Neural progenitor cell (in vitro differentiated cells): ENCODE results near the gene TMEM35A. TPM values are rescaled to one million over a fixed set of nuclear protein-coding genes. Genes with fewer than 3 reads are reported as not detected.
"Not testable (repeated sequence)": the region's sequence is repeated elsewhere in the genome, so short reads cannot be mapped to it uniquely, and the experiment has no call there.

Experiments
- DNase-seq: peaks from one replicate; pipeline ENCODE4 v3.0.0-alpha.2; 2016; ENCODE audit warnings: low spot score
- H2AFZ ChIP-seq: fragments of 200-600 bp; sonication (generic); replicated peaks from 2 replicates; pipeline ENCODE4 v1.6.1; 2016; ENCODE audit warnings: antibody characterized with exemption
- H3F3A ChIP-seq: fragments of 200-600 bp; sonication (generic); 2 replicates; pipeline ENCODE4 v1.6.1; 2016; ENCODE audit warnings: antibody characterized with exemption, low read depth
- H3K27ac ChIP-seq: fragments of 200-600 bp; sonication (generic); 2 replicates; pipeline ENCODE4 v1.5.1; 2016; ENCODE audit warnings: mild to moderate bottlenecking
- H3K27me3 ChIP-seq: fragments of 200-600 bp; sonication (generic); 2 replicates; pipeline ENCODE4 v1.6.1; 2016; ENCODE audit warnings: mild to moderate bottlenecking, moderate library complexity
- H3K36me3 ChIP-seq: fragments of 200-600 bp; sonication (generic); 2 replicates; pipeline ENCODE4 v1.5.1; 2016
- H3K4me1 ChIP-seq: fragments of 200-600 bp; sonication (generic); 2 replicates; pipeline ENCODE4 v1.6.1; 2016; ENCODE audit warnings: mixed run types
- H3K4me2 ChIP-seq: fragments of 200-600 bp; sonication (generic); 2 replicates; pipeline ENCODE4 v1.6.1; 2016
- H3K4me3 ChIP-seq: fragments of 200-600 bp; sonication (generic); 2 replicates; pipeline ENCODE4 v1.5.1; 2016
- H3K79me2 ChIP-seq: fragments of 200-600 bp; sonication (generic); 2 replicates; pipeline ENCODE4 v1.6.1; 2016; ENCODE audit warnings: low read depth
- H3K9ac ChIP-seq: fragments of 200-600 bp; sonication (generic); 2 replicates; pipeline ENCODE4 v1.6.1; 2016
- H3K9me3 ChIP-seq: fragments of 200-600 bp; sonication (generic); 2 replicates; pipeline ENCODE4 v1.5.1; 2016; ENCODE audit warnings: low read depth
- H4K20me1 ChIP-seq: fragments of 200-600 bp; sonication (generic); 2 replicates; pipeline ENCODE4 v1.6.1; 2016; ENCODE audit warnings: low read depth
- H3K27ac Mint-ChIP-seq: 3 replicates; pipeline ENCODE4 v1.8.0; 2021; ENCODE audit warnings: mixed read lengths
- H3K27me3 Mint-ChIP-seq: 2 replicates; pipeline ENCODE4 v1.8.0; 2022; ENCODE audit warnings: low read depth, mild to moderate bottlenecking, inconsistent platforms, moderate library complexity, mixed read lengths; ENCODE audit not compliant: insufficient read depth
- H3K36me3 Mint-ChIP-seq: 3 replicates; pipeline ENCODE4 v1.8.0; 2021; ENCODE audit warnings: mixed read lengths
- H3K4me1 Mint-ChIP-seq: 3 replicates; pipeline ENCODE4 v1.8.0; 2021; ENCODE audit warnings: mixed read lengths
- H3K4me3 Mint-ChIP-seq: 3 replicates; pipeline ENCODE4 v1.8.0; 2021; ENCODE audit warnings: mild to moderate bottlenecking, moderate library complexity, mixed read lengths
- H3K9me3 Mint-ChIP-seq: 3 replicates; pipeline ENCODE4 v1.8.0; 2020; ENCODE audit warnings: mixed read lengths
- EZH2 ChIP-seq: fragments of 200-600 bp; sonication (generic); IDR thresholded peaks from 2 replicates; pipeline ENCODE4 v1.6.1; 2017; ENCODE audit warnings: antibody characterized with exemption, mild to moderate bottlenecking, moderate library complexity
- EZH2phosphoT487 ChIP-seq: fragments of 200-600 bp; sonication (generic); IDR thresholded peaks from 2 replicates; pipeline ENCODE4 v1.6.1; 2017; ENCODE audit warnings: antibody characterized with exemption
- total RNA-seq: library from RNA; depleted of rRNA; stranded (reverse); fragments of >200 nt; gene quantifications from 2 replicates; pipeline ENCODE4 v1.2.3, GENCODE V29; 2015; ENCODE audit warnings: low replicate concordance
- TF ChIP-seq, protein P1 (sequence below): fragments of 200-600 bp; sonication (generic); IDR thresholded peaks from 2 replicates; pipeline ENCODE4 v1.5.1; 2017; ENCODE audit warnings: antibody characterized with exemption, mild to moderate bottlenecking

TMEM35A gene
- total RNA-seq, 1 donor from 2014 or later: 14.1 TPM

GRCh38 chrX:101040197-101040596 lies 38.5 kb upstream of the TMEM35A start:
- TF ChIP-seq EZH2: no peak
- TF ChIP-seq EZH2phosphoT487: no peak
- TF ChIP-seq, protein P1, sequence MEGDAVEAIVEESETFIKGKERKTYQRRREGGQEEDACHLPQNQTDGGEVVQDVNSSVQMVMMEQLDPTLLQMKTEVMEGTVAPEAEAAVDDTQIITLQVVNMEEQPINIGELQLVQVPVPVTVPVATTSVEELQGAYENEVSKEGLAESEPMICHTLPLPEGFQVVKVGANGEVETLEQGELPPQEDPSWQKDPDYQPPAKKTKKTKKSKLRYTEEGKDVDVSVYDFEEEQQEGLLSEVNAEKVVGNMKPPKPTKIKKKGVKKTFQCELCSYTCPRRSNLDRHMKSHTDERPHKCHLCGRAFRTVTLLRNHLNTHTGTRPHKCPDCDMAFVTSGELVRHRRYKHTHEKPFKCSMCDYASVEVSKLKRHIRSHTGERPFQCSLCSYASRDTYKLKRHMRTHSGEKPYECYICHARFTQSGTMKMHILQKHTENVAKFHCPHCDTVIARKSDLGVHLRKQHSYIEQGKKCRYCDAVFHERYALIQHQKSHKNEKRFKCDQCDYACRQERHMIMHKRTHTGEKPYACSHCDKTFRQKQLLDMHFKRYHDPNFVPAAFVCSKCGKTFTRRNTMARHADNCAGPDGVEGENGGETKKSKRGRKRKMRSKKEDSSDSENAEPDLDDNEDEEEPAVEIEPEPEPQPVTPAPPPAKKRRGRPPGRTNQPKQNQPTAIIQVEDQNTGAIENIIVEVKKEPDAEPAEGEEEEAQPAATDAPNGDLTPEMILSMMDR: no peak
- Histone ChIP-seq H3K4me2 (no peak overlapping the region), H3K27ac (no peak overlapping the region), H3F3A (no peaks in the 10 kb centered on the region), H3K9ac (no peak overlapping the region), H3K79me2 (no peaks in the 10 kb centered on the region), H2AFZ (no peak overlapping the region), H4K20me1 (no peaks in the 10 kb centered on the region), H3K27me3 (no peaks in the 10 kb centered on the region), H3K4me3 (no peak overlapping the region), H3K4me1 (no peaks in the 10 kb centered on the region), H3K9me3 (no peaks in the 10 kb centered on the region), H3K36me3 (no peaks in the 10 kb centered on the region)
- no peak overlapping the region for H3K4me3 Mint-ChIP-seq
- H3K4me1 Mint-ChIP-seq: no peaks in the 10 kb centered on the region
- H3K27me3 Mint-ChIP-seq: peaks cover 6% of the 10 kb centered on the region
- no peak for DNase-seq
- H3K27ac Mint-ChIP-seq: no peak overlapping the region
- peaks cover 3% of the 10 kb centered on the region for H3K36me3 Mint-ChIP-seq
- peaks cover 5% of the 10 kb centered on the region for H3K9me3 Mint-ChIP-seq

DNA sequence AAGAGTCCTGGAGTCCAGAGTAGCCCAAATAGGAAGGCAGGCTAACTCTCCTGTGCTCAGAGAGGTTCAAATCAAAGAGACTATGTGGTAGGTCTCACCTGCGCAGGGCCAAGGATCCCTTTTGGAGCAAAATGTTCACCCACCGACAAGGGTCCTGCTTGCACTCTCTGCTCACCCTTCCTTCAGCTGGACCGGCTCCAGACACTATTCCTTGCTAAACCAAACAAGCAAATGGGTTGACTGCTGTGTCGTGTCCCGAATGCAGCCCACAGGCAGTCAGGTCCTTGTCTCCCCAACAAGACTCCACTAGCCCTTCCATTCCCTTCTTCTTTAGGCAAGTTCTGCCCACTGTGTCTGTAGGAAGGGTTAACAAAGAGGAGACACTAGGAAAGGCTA lies 27.5 kb upstream of the TMEM35A start:
- peaks cover 7% of the 10 kb centered on the region for H3K9me3 Mint-ChIP-seq
- H3K27ac ChIP-seq: no peak overlapping the region
- DNase-seq: no peak

DNA sequence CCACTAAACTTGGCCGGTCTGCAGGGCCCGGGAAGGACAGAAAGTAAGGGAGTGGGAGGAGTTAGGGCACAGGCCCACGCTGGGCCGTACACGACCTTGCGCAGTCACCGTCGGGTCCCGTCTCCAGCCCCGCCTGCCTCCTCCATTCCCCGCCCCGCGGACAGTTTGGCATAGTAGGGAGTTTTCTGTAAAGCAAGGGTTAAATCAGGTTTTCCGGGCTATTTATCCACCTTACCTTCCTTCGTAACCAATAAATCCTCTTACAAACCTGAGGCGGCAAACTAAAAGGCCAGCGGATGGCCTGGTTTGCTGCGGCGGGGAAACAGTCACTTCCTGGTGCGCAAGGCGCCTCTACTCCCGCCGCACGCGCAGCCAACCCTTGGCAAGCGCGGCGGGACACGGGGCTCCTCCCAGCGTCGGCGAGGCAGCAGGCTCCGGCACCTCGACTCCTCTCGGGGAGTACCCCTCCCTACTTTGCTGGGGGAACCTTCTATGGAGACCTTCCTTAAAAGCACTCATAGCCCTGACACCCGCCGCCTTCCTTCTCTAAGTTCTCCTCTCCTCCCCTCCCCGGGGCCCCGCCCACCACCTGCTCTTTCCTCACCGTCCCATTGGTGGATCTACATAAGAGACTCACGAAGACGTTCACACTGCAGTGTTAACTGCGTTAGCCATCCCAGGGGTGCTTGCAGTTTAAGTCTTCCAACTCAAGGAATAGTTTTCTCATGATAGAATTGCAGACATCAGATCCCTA lies 27.0 kb upstream of the TMEM35A start, which contains the start of gene TRMT2B:
Gene TRMT2B, minus strand, starts transcription at position 563 of the 754 bp plus-strand sequence. CDS start 9,822 bp downstream, outside the sequence.
- H3K27me3 ChIP-seq: no peaks in the 10 kb centered on the region
- peak within 1 kb of the TSS; percentile 74 for H2AFZ ChIP-seq
- H3F3A ChIP-seq: peaks cover 5% of the 10 kb centered on the region
- no peaks in the 10 kb centered on the region for H4K20me1 ChIP-seq
- peak; percentile 77 for DNase-seq
- H3K4me1 ChIP-seq: no peaks in the 10 kb centered on the region
- Mint-ChIP-seq H3K9me3 (peaks cover 9% of the 10 kb centered on the region), H3K4me1 (no peaks in the 10 kb centered on the region), H3K4me3 (peak within 1 kb of the TSS; percentile 89), H3K27ac (no peak within 1 kb of the TSS), H3K36me3 (no peaks in the 10 kb centered on the region), H3K27me3 (peaks cover 2% of the 10 kb centered on the region)
- H3K9me3 ChIP-seq: no peaks in the 10 kb centered on the region
- H3K36me3 ChIP-seq: no peaks in the 10 kb centered on the region
- H3K27ac ChIP-seq: no peak within 1 kb of the TSS
- TF ChIP-seq EZH2 (no peak), EZH2phosphoT487 (no peak)
- TF ChIP-seq, protein P1: no peak
- H3K4me3 ChIP-seq: peak within 1 kb of the TSS; percentile 52
- H3K4me2 ChIP-seq: peak within 1 kb of the TSS; percentile 69
- no peak within 1 kb of the TSS for H3K9ac ChIP-seq
- no peaks in the 10 kb centered on the region for H3K79me2 ChIP-seq

More for the DNA sequence above, 27.5 kb upstream of the TMEM35A start:
- no peaks in the 10 kb centered on the region for H3K4me1 ChIP-seq
- no peaks in the 10 kb centered on the region for H3K9me3 ChIP-seq
- H3K36me3 Mint-ChIP-seq: no peaks in the 10 kb centered on the region
- no peaks in the 10 kb centered on the region for H3K79me2 ChIP-seq
- peak overlapping the region; percentile 74 for H2AFZ ChIP-seq
- H3K4me3 Mint-ChIP-seq: peak overlapping the region; percentile 89
- no peaks in the 10 kb centered on the region for H3K36me3 ChIP-seq
- peak overlapping the region; percentile 69 for H3K4me2 ChIP-seq
- no peaks in the 10 kb centered on the region for H3K27me3 Mint-ChIP-seq
- peaks cover 5% of the 10 kb centered on the region for H3F3A ChIP-seq
- no peak overlapping the region for H3K9ac ChIP-seq
- H3K4me3 ChIP-seq: peak overlapping the region; percentile 52
- no peaks in the 10 kb centered on the region for H4K20me1 ChIP-seq
- H3K4me1 Mint-ChIP-seq: no peaks in the 10 kb centered on the region
- no peaks in the 10 kb centered on the region for H3K27me3 ChIP-seq
- no peak for TF ChIP-seq EZH2phosphoT487
- no peak for TF ChIP-seq EZH2
- TF ChIP-seq, protein P1: no peak
- no peak overlapping the region for H3K27ac Mint-ChIP-seq

- H3K4me3 Mint-ChIP-seq, H4K20me1 ChIP-seq: not testable (repeated sequence)
These were observed 22.1 kb upstream of the TMEM35A start for GRCh38 chrX:101056551-101056950.

More at GRCh38 chrX:101056551-101056950, 22.1 kb upstream of the TMEM35A start:
- H3K27ac ChIP-seq, DNase-seq, H3K27me3 Mint-ChIP-seq, H3K4me1 ChIP-seq, H3K4me2 ChIP-seq, H3K36me3 Mint-ChIP-seq, H3K27ac Mint-ChIP-seq, H3F3A ChIP-seq, H3K9me3 Mint-ChIP-seq, H3K9ac ChIP-seq, H3K4me3 ChIP-seq, H3K36me3 ChIP-seq, H3K4me1 Mint-ChIP-seq, H3K9me3 ChIP-seq, H2AFZ ChIP-seq, H3K79me2 ChIP-seq, H3K27me3 ChIP-seq: not testable (repeated sequence)
